PFSK-1 (cell line): ENCODE results near the gene MGMT.

ENCODE experiments used
- FOXP2 ChIP-seq: optimal IDR thresholded peaks from 2 replicates; pipeline ENCODE3; 2011; ENCODE audit warnings: borderline replicate concordance, control low read depth, inconsistent platforms; ENCODE audit not compliant: insufficient read depth; ENCODE audit errors: extremely low read length, extremely low read depth
- POLR2AphosphoS5 ChIP-seq: IDR thresholded peaks from 2 replicates; pipeline ENCODE4 v1.6.1; 2012; ENCODE audit warnings: low read depth, mild to moderate bottlenecking, control low read depth, low read length, moderate library complexity
- SIN3A ChIP-seq: IDR thresholded peaks from 2 replicates; pipeline ENCODE4 v1.6.1; 2012; ENCODE audit warnings: mild to moderate bottlenecking, low read length, moderate library complexity, borderline replicate concordance; ENCODE audit not compliant: insufficient read depth
- TAF1 ChIP-seq: IDR thresholded peaks from 2 replicates; pipeline ENCODE4 v1.6.1; 2012; ENCODE audit warnings: low read length, control low read depth, borderline replicate concordance; ENCODE audit not compliant: insufficient read depth
- TF ChIP-seq, protein P1 (sequence below), 2 experiments: IDR thresholded peaks; 2 replicates each; pipeline versions ENCODE4 v1.6.1 to v1.8.0; 2011 to 2012; ENCODE audit warnings: low read depth in 2 of 2, low read length in 2 of 2, control low read depth in 1 of 2, inconsistent platforms in 1 of 2, mild to moderate bottlenecking in 1 of 2, moderate library complexity in 1 of 2; ENCODE audit not compliant: insufficient read depth in 1 of 2

Gene MGMT

DNA sequence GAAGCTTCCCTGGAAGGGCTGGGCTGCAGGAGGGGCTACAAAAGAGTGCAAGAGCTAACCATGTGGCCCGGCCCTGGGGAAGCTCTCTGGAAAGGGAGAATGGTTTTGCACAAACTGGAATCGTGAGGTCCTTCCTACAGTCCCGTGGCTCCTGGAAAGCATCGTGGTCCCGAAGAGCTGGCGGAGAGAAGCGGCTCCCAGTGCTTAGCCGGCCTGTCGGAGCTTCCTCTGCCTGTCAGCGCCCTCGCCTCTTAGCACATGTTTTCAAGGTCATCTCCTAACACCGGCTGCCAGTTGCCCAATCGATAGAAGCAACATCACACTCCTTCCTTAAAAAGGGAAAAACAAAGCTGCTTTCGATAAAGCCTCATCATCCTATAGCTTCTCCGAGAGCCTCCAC is 42.1 kb upstream of the MGMT start:
- TF ChIP-seq POLR2AphosphoS5: no peak
- TF ChIP-seq TAF1: no peak
- TF ChIP-seq SIN3A: no peak

GRCh38 chr10:129426606-129427005 is 40.4 kb upstream of the MGMT start:
- TF ChIP-seq TAF1 (no peak), FOXP2 (no peak), POLR2AphosphoS5 (no peak)
- TF ChIP-seq, protein P1, sequence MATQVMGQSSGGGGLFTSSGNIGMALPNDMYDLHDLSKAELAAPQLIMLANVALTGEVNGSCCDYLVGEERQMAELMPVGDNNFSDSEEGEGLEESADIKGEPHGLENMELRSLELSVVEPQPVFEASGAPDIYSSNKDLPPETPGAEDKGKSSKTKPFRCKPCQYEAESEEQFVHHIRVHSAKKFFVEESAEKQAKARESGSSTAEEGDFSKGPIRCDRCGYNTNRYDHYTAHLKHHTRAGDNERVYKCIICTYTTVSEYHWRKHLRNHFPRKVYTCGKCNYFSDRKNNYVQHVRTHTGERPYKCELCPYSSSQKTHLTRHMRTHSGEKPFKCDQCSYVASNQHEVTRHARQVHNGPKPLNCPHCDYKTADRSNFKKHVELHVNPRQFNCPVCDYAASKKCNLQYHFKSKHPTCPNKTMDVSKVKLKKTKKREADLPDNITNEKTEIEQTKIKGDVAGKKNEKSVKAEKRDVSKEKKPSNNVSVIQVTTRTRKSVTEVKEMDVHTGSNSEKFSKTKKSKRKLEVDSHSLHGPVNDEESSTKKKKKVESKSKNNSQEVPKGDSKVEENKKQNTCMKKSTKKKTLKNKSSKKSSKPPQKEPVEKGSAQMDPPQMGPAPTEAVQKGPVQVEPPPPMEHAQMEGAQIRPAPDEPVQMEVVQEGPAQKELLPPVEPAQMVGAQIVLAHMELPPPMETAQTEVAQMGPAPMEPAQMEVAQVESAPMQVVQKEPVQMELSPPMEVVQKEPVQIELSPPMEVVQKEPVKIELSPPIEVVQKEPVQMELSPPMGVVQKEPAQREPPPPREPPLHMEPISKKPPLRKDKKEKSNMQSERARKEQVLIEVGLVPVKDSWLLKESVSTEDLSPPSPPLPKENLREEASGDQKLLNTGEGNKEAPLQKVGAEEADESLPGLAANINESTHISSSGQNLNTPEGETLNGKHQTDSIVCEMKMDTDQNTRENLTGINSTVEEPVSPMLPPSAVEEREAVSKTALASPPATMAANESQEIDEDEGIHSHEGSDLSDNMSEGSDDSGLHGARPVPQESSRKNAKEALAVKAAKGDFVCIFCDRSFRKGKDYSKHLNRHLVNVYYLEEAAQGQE (IDR thresholded peaks at IDR 0.05; ENCODE audit: insufficient read depth in 1 of 2, low read depth in 2 of 2, low read length in 2 of 2): no peak

DNA sequence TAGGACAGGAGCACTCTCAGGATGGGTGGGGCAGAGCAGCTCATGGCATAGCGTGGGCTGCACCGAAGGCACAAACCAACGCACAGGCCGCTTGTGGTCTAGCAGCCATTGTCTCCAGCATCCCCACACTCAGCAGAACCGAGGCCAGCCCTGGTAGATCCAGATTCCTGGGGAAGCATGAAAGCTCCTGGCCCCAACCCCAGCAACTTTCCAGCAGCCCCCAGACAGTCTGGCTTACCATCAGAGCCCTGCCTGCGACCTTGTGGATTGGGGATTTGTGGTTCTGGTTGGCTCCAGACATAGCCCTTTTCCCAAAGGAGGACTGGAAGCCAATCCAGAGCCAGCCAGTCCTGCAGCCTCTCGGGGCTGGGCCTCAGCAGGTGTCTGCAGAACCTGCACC is 33.8 kb upstream of the MGMT start:
- TF ChIP-seq POLR2AphosphoS5 (no peak), TAF1 (no peak)

GRCh38 chr10:129438024-129438423 is 29.0 kb upstream of the MGMT start:
- TF ChIP-seq, protein P1 (IDR thresholded peaks at IDR 0.05; ENCODE audit: insufficient read depth in 1 of 2, low read depth in 2 of 2, low read length in 2 of 2): no peak
- TF ChIP-seq POLR2AphosphoS5 (no peak), TAF1 (no peak), SIN3A (no peak)

- TF ChIP-seq POLR2AphosphoS5: no peak
- TF ChIP-seq, protein P1 (IDR thresholded peaks at IDR 0.05; ENCODE audit: insufficient read depth in 1 of 2, low read depth in 2 of 2, low read length in 2 of 2): no peak
- TF ChIP-seq TAF1: no peak
- no peak for TF ChIP-seq FOXP2
- TF ChIP-seq SIN3A: no peak
These were observed 26.8 kb upstream of the MGMT start for GRCh38 chr10:129440247-129440646.

GRCh38 chr10:129440722-129441316 is 26.2 kb upstream of the MGMT start:
- TF ChIP-seq, protein P1 (IDR thresholded peaks at IDR 0.05; ENCODE audit: insufficient read depth in 1 of 2, low read depth in 2 of 2, low read length in 2 of 2): no peak
- TF ChIP-seq SIN3A: no peak
- no peak for TF ChIP-seq POLR2AphosphoS5
- TF ChIP-seq TAF1: no peak
- no peak for TF ChIP-seq FOXP2
